GM23338 (cell line): ENCODE measurements around the gene SLC41A2. TPM values are rescaled to one million over a fixed set of nuclear protein-coding genes. Genes with fewer than 3 reads are reported as not detected.

Source experiments
- ATAC-seq: fragments of 200-7000 bp; cut with Tn5 transposase; 3 replicates; pipeline ENCODE4 v1.9.1; 2020
- DNase-seq: peaks from one replicate; pipeline ENCODE4 v3.0.0-alpha.2; 2015; ENCODE audit warnings: low spot score
- H2AFZ ChIP-seq: fragments of 200-600 bp; sonication (generic); 2 replicates; pipeline ENCODE4 v1.8.0; 2016; ENCODE audit warnings: antibody characterized with exemption, mild to moderate bottlenecking, moderate library complexity
- H3F3A ChIP-seq: fragments of 200-600 bp; sonication (generic); replicated peaks from 2 replicates; pipeline ENCODE4 v1.8.0; 2017; ENCODE audit warnings: antibody characterized with exemption, mixed run types, low read depth
- H3K27ac ChIP-seq: fragments of 200-600 bp; sonication (generic); 2 replicates; pipeline ENCODE4 v1.6.1; 2016; ENCODE audit warnings: low read depth
- H3K27me3 ChIP-seq: fragments of 200-600 bp; sonication (generic); 2 replicates; pipeline ENCODE4 v1.8.0; 2016; ENCODE audit warnings: mild to moderate bottlenecking, mixed run types, moderate library complexity; ENCODE audit not compliant: insufficient read depth
- H3K36me3 ChIP-seq: fragments of 200-600 bp; sonication (generic); 2 replicates; pipeline ENCODE4 v1.8.0; 2016; ENCODE audit warnings: mild to moderate bottlenecking; ENCODE audit not compliant: insufficient read depth
- H3K4me1 ChIP-seq: fragments of 200-600 bp; sonication (generic); 2 replicates; pipeline ENCODE4 v1.8.0; 2016; ENCODE audit warnings: mild to moderate bottlenecking, moderate library complexity; ENCODE audit not compliant: insufficient read depth
- H3K4me2 ChIP-seq: fragments of 200-600 bp; sonication (generic); 2 replicates; pipeline ENCODE4 v1.7.1; 2017; ENCODE audit warnings: mixed run types
- H3K4me3 ChIP-seq: fragments of 200-600 bp; sonication (generic); 2 replicates; pipeline ENCODE4 v1.6.1; 2016; ENCODE audit warnings: mixed run types
- H3K79me2 ChIP-seq: fragments of 200-600 bp; sonication (generic); replicated peaks from 2 replicates; pipeline ENCODE4 v1.8.0; 2017; ENCODE audit warnings: mild to moderate bottlenecking; ENCODE audit not compliant: insufficient read depth
- H3K9me2 ChIP-seq: fragments of 200-600 bp; sonication (generic); 2 replicates; pipeline ENCODE4 v1.8.0; 2017; ENCODE audit not compliant: insufficient read depth
- H4K20me1 ChIP-seq: fragments of 200-600 bp; sonication (generic); replicated peaks from 2 replicates; pipeline ENCODE4 v1.8.0; 2017; ENCODE audit warnings: mild to moderate bottlenecking; ENCODE audit not compliant: insufficient read depth
- H3K27ac Mint-ChIP-seq: 2 replicates; pipeline ENCODE4 v1.8.0; 2020; ENCODE audit warnings: inconsistent platforms, mild to moderate bottlenecking, moderate library complexity, mixed read lengths
- H3K27me3 Mint-ChIP-seq: 3 replicates; pipeline ENCODE4 v1.8.0; 2022; ENCODE audit warnings: low read depth, mild to moderate bottlenecking, moderate library complexity, mixed read lengths, inconsistent platforms; ENCODE audit not compliant: insufficient read depth, poor library complexity
- H3K36me3 Mint-ChIP-seq: 3 replicates; pipeline ENCODE4 v1.8.0; 2021; ENCODE audit warnings: low read depth, mild to moderate bottlenecking, inconsistent platforms, moderate library complexity, mixed read lengths
- H3K4me1 Mint-ChIP-seq: 3 replicates; pipeline ENCODE4 v1.8.0; 2020; ENCODE audit warnings: mild to moderate bottlenecking, inconsistent platforms, mixed read lengths
- H3K4me3 Mint-ChIP-seq: 3 replicates; pipeline ENCODE4 v1.8.0; 2021; ENCODE audit warnings: moderate library complexity, mild to moderate bottlenecking, inconsistent platforms, mixed read lengths
- H3K9me3 Mint-ChIP-seq: 3 replicates; pipeline ENCODE4 v1.8.0; 2020; ENCODE audit warnings: moderate library complexity, mild to moderate bottlenecking, inconsistent platforms, mixed read lengths
- CREB1 ChIP-seq: fragments of 250-450 bp; sonication (Bioruptor Pico); IDR thresholded peaks from 2 replicates; pipeline ENCODE4 v1.5.0; 2020; ENCODE audit warnings: low read depth, mild to moderate bottlenecking, moderate library complexity
- EZH2 ChIP-seq: fragments of 200-600 bp; sonication (generic); IDR thresholded peaks from one replicate; pipeline ENCODE4 v1.8.0; 2017; ENCODE audit warnings: antibody characterized with exemption, mild to moderate bottlenecking, low read depth; ENCODE audit not compliant: unreplicated experiment
- EZH2phosphoT487 ChIP-seq: fragments of 200-600 bp; sonication (generic); IDR thresholded peaks from one replicate; pipeline ENCODE4 v1.8.1; 2018; ENCODE audit warnings: antibody characterized with exemption; ENCODE audit not compliant: unreplicated experiment
- JUNB ChIP-seq: IDR thresholded peaks from one replicate; pipeline ENCODE4 v1.6.1; 2016; ENCODE audit warnings: antibody characterized with exemption; ENCODE audit not compliant: unreplicated experiment
- NANOG ChIP-seq: IDR thresholded peaks from 2 replicates; pipeline ENCODE4 v1.6.1; 2016; ENCODE audit warnings: antibody characterized with exemption, borderline replicate concordance
- POLR2AphosphoS5 ChIP-seq: IDR thresholded peaks from 2 replicates; pipeline ENCODE4 v1.6.1; 2016; ENCODE audit warnings: antibody characterized with exemption, low read depth
- STAT1 ChIP-seq: IDR thresholded peaks from one replicate; pipeline ENCODE4 v1.6.1; 2016; ENCODE audit warnings: antibody characterized with exemption; ENCODE audit not compliant: unreplicated experiment
- ZNF114 ChIP-seq: fragments of 250-450 bp; sonication (Bioruptor Pico); IDR thresholded peaks from 2 replicates; pipeline ENCODE4 v1.5.0; 2020; ENCODE audit warnings: mild to moderate bottlenecking, moderate library complexity
- ZNF331 ChIP-seq: fragments of 250-450 bp; sonication (Bioruptor Pico); IDR thresholded peaks from 2 replicates; pipeline ENCODE4 v1.5.0; 2020; ENCODE audit warnings: low read depth, mild to moderate bottlenecking, moderate library complexity
- polyA plus RNA-seq: library from polyadenylated mRNA; unstranded; fragments of >200 nt; fragmentation: Nextera tagmentation; extraction: Ambion mirVana; gene quantifications from 2 replicates; pipeline ENCODE4 v1.2.1, GENCODE V29; 2016
- total RNA-seq: library from RNA; depleted of rRNA; stranded (reverse); fragments of >200 nt; shearing (Covaris generic); gene quantifications from 2 replicates; pipeline ENCODE4 v1.2.3, GENCODE V29; 2014
- TF ChIP-seq, protein P1 (sequence below), 2 experiments: fragments of 200-600 bp in 1 of 2; sonication (generic) in 1 of 2; conservative IDR thresholded peaks; 2 replicates each; pipeline versions ENCODE4 v1.5.1 to v1.6.1; 2016 to 2017; ENCODE audit warnings: antibody characterized with exemption in 2 of 2, low read depth in 2 of 2, mild to moderate bottlenecking in 2 of 2, moderate library complexity in 1 of 2
- TF ChIP-seq, protein P2 (sequence below): IDR thresholded peaks from 2 replicates; pipeline ENCODE4 v1.6.1; 2016; ENCODE audit warnings: antibody characterized with exemption
- TF ChIP-seq, protein P3 (sequence below): fragments of 250-450 bp; sonication (Bioruptor Pico); IDR thresholded peaks from 2 replicates; pipeline ENCODE4 v1.5.0; 2020; ENCODE audit warnings: mild to moderate bottlenecking, moderate library complexity
- TF ChIP-seq, protein P4 (sequence below): IDR thresholded peaks from one replicate; pipeline ENCODE4 v1.6.1; 2018; ENCODE audit warnings: antibody characterized with exemption; ENCODE audit not compliant: unreplicated experiment

SLC41A2 gene
- total and polyA plus RNA-seq, 2 experiments from 2014 or later: 1.5 to 6.8 TPM

DNA sequence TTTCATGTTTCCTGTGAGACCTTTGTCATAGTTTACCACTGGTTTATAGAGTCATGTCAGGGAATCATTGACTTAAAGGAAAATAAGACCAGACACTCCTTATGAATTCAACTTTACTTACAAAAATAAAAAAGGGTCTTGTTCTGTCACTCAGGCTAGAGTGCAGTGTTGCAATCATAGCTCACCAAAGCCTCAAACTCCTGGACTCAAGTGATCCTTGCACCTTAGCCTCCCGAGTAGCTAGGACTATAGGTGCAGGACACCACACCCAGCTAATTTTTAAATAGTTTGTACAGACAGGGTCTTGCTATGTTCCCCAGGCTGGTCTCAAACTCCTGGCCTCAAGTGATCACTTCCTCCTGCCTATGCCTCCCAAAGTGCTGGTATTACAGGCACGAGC lies 19.0 kb downstream of the SLC41A2 start:
- no peak for ATAC-seq
- Histone ChIP-seq H3K36me3 (no peaks in the 10 kb centered on the region), H3K4me1 (no peaks in the 10 kb centered on the region), H3K4me3 (no peak overlapping the region), H3K27ac (no peak overlapping the region), H3K79me2 (no peaks in the 10 kb centered on the region), H4K20me1 (no peaks in the 10 kb centered on the region), H2AFZ (no peak overlapping the region), H3K4me2 (no peak overlapping the region), H3F3A (no peaks in the 10 kb centered on the region), H3K27me3 (no peaks in the 10 kb centered on the region), H3K9me2 (peaks cover 3% of the 10 kb centered on the region; the same call in 1 of the 2 replicates)
- TF ChIP-seq, protein P1, sequence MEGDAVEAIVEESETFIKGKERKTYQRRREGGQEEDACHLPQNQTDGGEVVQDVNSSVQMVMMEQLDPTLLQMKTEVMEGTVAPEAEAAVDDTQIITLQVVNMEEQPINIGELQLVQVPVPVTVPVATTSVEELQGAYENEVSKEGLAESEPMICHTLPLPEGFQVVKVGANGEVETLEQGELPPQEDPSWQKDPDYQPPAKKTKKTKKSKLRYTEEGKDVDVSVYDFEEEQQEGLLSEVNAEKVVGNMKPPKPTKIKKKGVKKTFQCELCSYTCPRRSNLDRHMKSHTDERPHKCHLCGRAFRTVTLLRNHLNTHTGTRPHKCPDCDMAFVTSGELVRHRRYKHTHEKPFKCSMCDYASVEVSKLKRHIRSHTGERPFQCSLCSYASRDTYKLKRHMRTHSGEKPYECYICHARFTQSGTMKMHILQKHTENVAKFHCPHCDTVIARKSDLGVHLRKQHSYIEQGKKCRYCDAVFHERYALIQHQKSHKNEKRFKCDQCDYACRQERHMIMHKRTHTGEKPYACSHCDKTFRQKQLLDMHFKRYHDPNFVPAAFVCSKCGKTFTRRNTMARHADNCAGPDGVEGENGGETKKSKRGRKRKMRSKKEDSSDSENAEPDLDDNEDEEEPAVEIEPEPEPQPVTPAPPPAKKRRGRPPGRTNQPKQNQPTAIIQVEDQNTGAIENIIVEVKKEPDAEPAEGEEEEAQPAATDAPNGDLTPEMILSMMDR (conservative IDR thresholded peaks at IDR 0.05; ENCODE audit: low read depth in 2 of 2): no peak
- TF ChIP-seq NANOG: no peak
- no peak for TF ChIP-seq JUNB
- no peak for TF ChIP-seq EZH2
- TF ChIP-seq, protein P2, sequence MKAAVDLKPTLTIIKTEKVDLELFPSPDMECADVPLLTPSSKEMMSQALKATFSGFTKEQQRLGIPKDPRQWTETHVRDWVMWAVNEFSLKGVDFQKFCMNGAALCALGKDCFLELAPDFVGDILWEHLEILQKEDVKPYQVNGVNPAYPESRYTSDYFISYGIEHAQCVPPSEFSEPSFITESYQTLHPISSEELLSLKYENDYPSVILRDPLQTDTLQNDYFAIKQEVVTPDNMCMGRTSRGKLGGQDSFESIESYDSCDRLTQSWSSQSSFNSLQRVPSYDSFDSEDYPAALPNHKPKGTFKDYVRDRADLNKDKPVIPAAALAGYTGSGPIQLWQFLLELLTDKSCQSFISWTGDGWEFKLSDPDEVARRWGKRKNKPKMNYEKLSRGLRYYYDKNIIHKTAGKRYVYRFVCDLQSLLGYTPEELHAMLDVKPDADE: no peak
- TF ChIP-seq, protein P3, sequence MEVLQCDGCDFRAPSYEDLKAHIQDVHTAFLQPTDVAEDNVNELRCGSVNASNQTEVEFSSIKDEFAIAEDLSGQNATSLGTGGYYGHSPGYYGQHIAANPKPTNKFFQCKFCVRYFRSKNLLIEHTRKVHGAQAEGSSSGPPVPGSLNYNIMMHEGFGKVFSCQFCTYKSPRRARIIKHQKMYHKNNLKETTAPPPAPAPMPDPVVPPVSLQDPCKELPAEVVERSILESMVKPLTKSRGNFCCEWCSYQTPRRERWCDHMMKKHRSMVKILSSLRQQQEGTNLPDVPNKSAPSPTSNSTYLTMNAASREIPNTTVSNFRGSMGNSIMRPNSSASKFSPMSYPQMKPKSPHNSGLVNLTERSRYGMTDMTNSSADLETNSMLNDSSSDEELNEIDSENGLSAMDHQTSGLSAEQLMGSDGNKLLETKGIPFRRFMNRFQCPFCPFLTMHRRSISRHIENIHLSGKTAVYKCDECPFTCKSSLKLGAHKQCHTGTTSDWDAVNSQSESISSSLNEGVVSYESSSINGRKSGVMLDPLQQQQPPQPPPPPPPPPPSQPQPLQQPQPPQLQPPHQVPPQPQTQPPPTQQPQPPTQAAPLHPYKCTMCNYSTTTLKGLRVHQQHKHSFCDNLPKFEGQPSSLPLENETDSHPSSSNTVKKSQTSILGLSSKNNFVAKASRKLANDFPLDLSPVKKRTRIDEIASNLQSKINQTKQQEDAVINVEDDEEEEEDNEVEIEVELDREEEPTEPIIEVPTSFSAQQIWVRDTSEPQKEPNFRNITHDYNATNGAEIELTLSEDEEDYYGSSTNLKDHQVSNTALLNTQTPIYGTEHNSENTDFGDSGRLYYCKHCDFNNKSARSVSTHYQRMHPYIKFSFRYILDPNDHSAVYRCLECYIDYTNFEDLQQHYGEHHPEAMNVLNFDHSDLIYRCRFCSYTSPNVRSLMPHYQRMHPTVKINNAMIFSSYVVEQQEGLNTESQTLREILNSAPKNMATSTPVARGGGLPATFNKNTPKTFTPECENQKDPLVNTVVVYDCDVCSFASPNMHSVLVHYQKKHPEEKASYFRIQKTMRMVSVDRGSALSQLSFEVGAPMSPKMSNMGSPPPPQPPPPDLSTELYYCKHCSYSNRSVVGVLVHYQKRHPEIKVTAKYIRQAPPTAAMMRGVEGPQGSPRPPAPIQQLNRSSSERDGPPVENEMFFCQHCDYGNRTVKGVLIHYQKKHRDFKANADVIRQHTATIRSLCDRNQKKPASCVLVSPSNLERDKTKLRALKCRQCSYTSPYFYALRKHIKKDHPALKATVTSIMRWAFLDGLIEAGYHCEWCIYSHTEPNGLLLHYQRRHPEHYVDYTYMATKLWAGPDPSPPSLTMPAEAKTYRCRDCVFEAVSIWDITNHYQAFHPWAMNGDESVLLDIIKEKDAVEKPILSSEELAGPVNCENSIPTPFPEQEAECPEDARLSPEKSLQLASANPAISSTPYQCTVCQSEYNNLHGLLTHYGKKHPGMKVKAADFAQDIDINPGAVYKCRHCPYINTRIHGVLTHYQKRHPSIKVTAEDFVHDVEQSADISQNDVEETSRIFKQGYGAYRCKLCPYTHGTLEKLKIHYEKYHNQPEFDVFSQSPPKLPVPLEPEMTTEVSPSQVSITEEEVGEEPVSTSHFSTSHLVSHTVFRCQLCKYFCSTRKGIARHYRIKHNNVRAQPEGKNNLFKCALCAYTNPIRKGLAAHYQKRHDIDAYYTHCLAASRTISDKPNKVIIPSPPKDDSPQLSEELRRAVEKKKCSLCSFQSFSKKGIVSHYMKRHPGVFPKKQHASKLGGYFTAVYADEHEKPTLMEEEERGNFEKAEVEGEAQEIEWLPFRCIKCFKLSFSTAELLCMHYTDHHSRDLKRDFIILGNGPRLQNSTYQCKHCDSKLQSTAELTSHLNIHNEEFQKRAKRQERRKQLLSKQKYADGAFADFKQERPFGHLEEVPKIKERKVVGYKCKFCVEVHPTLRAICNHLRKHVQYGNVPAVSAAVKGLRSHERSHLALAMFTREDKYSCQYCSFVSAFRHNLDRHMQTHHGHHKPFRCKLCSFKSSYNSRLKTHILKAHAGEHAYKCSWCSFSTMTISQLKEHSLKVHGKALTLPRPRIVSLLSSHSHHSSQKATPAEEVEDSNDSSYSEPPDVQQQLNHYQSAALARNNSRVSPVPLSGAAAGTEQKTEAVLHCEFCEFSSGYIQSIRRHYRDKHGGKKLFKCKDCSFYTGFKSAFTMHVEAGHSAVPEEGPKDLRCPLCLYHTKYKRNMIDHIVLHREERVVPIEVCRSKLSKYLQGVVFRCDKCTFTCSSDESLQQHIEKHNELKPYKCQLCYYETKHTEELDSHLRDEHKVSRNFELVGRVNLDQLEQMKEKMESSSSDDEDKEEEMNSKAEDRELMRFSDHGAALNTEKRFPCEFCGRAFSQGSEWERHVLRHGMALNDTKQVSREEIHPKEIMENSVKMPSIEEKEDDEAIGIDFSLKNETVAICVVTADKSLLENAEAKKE (CRISPR knock-in tag): no peak
- no peak for TF ChIP-seq ZNF331
- no peak for TF ChIP-seq CREB1 (CRISPR knock-in tag)
- no peak for TF ChIP-seq EZH2phosphoT487
- TF ChIP-seq, protein P4, sequence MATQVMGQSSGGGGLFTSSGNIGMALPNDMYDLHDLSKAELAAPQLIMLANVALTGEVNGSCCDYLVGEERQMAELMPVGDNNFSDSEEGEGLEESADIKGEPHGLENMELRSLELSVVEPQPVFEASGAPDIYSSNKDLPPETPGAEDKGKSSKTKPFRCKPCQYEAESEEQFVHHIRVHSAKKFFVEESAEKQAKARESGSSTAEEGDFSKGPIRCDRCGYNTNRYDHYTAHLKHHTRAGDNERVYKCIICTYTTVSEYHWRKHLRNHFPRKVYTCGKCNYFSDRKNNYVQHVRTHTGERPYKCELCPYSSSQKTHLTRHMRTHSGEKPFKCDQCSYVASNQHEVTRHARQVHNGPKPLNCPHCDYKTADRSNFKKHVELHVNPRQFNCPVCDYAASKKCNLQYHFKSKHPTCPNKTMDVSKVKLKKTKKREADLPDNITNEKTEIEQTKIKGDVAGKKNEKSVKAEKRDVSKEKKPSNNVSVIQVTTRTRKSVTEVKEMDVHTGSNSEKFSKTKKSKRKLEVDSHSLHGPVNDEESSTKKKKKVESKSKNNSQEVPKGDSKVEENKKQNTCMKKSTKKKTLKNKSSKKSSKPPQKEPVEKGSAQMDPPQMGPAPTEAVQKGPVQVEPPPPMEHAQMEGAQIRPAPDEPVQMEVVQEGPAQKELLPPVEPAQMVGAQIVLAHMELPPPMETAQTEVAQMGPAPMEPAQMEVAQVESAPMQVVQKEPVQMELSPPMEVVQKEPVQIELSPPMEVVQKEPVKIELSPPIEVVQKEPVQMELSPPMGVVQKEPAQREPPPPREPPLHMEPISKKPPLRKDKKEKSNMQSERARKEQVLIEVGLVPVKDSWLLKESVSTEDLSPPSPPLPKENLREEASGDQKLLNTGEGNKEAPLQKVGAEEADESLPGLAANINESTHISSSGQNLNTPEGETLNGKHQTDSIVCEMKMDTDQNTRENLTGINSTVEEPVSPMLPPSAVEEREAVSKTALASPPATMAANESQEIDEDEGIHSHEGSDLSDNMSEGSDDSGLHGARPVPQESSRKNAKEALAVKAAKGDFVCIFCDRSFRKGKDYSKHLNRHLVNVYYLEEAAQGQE: no peak
- no peak for TF ChIP-seq ZNF114 (CRISPR knock-in tag)
- TF ChIP-seq STAT1: no peak
- no peak for TF ChIP-seq POLR2AphosphoS5
- peaks cover 9% of the 10 kb centered on the region for H3K36me3 Mint-ChIP-seq
- peaks cover 2% of the 10 kb centered on the region for H3K27me3 Mint-ChIP-seq
- no peak for DNase-seq
- H3K4me3 Mint-ChIP-seq: no peak overlapping the region
- H3K27ac Mint-ChIP-seq: no peak overlapping the region
- H3K9me3 Mint-ChIP-seq: peaks cover 13% of the 10 kb centered on the region
- H3K4me1 Mint-ChIP-seq: no peaks in the 10 kb centered on the region
